Inferior parietal cortex (tissue), 1 donor: ENCODE data around the gene ZBTB46.

Experiments
- DNase-seq: peaks from one replicate; pipeline ENCODE4 v3.0.0-alpha.2; 2016; ENCODE audit errors: extremely low spot score

Gene ZBTB46

GRCh38 chr20:63837479-63837878 is 6.4 kb upstream of the ZBTB46 start:
- no peak for DNase-seq

- no peak for DNase-seq
Observed at GRCh38 chr20:63836458-63837344, 5.6 kb upstream of the ZBTB46 start.

- peak; percentile 59 for DNase-seq
Observed at GRCh38 chr20:63835021-63835858, 4.2 kb upstream of the ZBTB46 start.

GRCh38 chr20:63834491-63834880 is 3.4 kb upstream of the ZBTB46 start:
- DNase-seq, result no peak

GRCh38 chr20:63833776-63834490 is 2.9 kb upstream of the ZBTB46 start:
- DNase-seq, result no peak

- DNase-seq, result no peak
Observed at GRCh38 chr20:63831993-63832686, 1.1 kb upstream of the ZBTB46 start.

GRCh38 chr20:63831646-63831992 is 555 bp upstream of the ZBTB46 start:
- DNase-seq, result no peak

- DNase-seq, result no peak
Observed at GRCh38 chr20:63829945-63830835, 874 bp downstream of the ZBTB46 start.

- DNase-seq, result no peak
Observed at GRCh38 chr20:63829603-63829944, 1.5 kb downstream of the ZBTB46 start.

- DNase-seq, result no peak
Observed at GRCh38 chr20:63828951-63829350, 2.1 kb downstream of the ZBTB46 start.

- DNase-seq, result no peak
Observed at GRCh38 chr20:63828545-63828944, 2.5 kb downstream of the ZBTB46 start.

- no peak for DNase-seq
Observed at GRCh38 chr20:63828124-63828523, 2.9 kb downstream of the ZBTB46 start.

GRCh38 chr20:63826753-63827152 is 4.3 kb downstream of the ZBTB46 start:
- no peak for DNase-seq

- DNase-seq, result no peak
Observed at GRCh38 chr20:63825331-63826118, 5.5 kb downstream of the ZBTB46 start.

- DNase-seq, result no peak
Observed at GRCh38 chr20:63823691-63824311, 7.3 kb downstream of the ZBTB46 start.

GRCh38 chr20:63822276-63822696 is 8.8 kb downstream of the ZBTB46 start:
- DNase-seq, result no peak

GRCh38 chr20:63821811-63822210 is 9.3 kb downstream of the ZBTB46 start:
- no peak for DNase-seq

GRCh38 chr20:63819224-63819921 is 11.7 kb downstream of the ZBTB46 start:
- no peak for DNase-seq
